Measurements from ENCODE around the gene CNTNAP2.

The CNTNAP2 gene

GRCh38 chr7:146412781-146413180 lies 296.2 kb downstream of the CNTNAP2 start:
- DNase-seq: no peak
- H3K9me3 ChIP-seq: no peaks in the 10 kb centered on the region
- no peak for TF ChIP-seq CTCF (IDR thresholded peaks at IDR 0.05; ENCODE audit: low read depth, low read length)
- H3K36me3 ChIP-seq: no peaks in the 10 kb centered on the region
- no peak overlapping the region for H3K4me3 ChIP-seq (ENCODE audit: low read depth, low read length)
- no peaks in the 10 kb centered on the region for H3K27me3 ChIP-seq
- no peaks in the 10 kb centered on the region for H3K4me1 ChIP-seq

- no peak for TF ChIP-seq CTCF (IDR thresholded peaks at IDR 0.05; ENCODE audit: low read depth, low read length)
- no peaks in the 10 kb centered on the region for H3K4me1 ChIP-seq
- no peaks in the 10 kb centered on the region for H3K36me3 ChIP-seq
- no peak overlapping the region for H3K4me3 ChIP-seq (ENCODE audit: low read depth, low read length)
- no peaks in the 10 kb centered on the region for H3K27me3 ChIP-seq
- H3K9me3 ChIP-seq: no peaks in the 10 kb centered on the region
- DNase-seq: no peak
Observed at GRCh38 chr7:146414373-146414772, 297.8 kb downstream of the CNTNAP2 start.

GRCh38 chr7:146414937-146415336 lies 298.3 kb downstream of the CNTNAP2 start:
- Histone ChIP-seq H3K4me1 (no peaks in the 10 kb centered on the region), H3K27me3 (no peaks in the 10 kb centered on the region), H3K4me3 (ENCODE audit: low read depth, low read length) (no peak overlapping the region), H3K9me3 (no peaks in the 10 kb centered on the region), H3K36me3 (no peaks in the 10 kb centered on the region)
- TF ChIP-seq CTCF (IDR thresholded peaks at IDR 0.05; ENCODE audit: low read depth, low read length): no peak
- no peak for DNase-seq

- Histone ChIP-seq H3K9me3 (no peaks in the 10 kb centered on the region), H3K4me3 (ENCODE audit: low read depth, low read length) (no peak overlapping the region), H3K27me3 (no peaks in the 10 kb centered on the region), H3K36me3 (no peaks in the 10 kb centered on the region), H3K4me1 (no peaks in the 10 kb centered on the region)
- no peak for DNase-seq
- no peak for TF ChIP-seq CTCF (IDR thresholded peaks at IDR 0.05; ENCODE audit: low read depth, low read length)
Observed at GRCh38 chr7:146417176-146417575, 300.6 kb downstream of the CNTNAP2 start.

GRCh38 chr7:146423446-146423845 lies 306.8 kb downstream of the CNTNAP2 start:
- H3K9me3 ChIP-seq: no peaks in the 10 kb centered on the region
- DNase-seq: no peak
- no peak for TF ChIP-seq CTCF (IDR thresholded peaks at IDR 0.05; ENCODE audit: low read depth, low read length)
- H3K4me3 ChIP-seq (ENCODE audit: low read depth, low read length): no peak overlapping the region
- H3K4me1 ChIP-seq: no peaks in the 10 kb centered on the region
- no peaks in the 10 kb centered on the region for H3K36me3 ChIP-seq
- H3K27me3 ChIP-seq: no peaks in the 10 kb centered on the region

- Histone ChIP-seq H3K27me3 (no peaks in the 10 kb centered on the region), H3K4me3 (ENCODE audit: low read depth, low read length) (no peak overlapping the region), H3K36me3 (no peaks in the 10 kb centered on the region), H3K9me3 (no peaks in the 10 kb centered on the region), H3K4me1 (no peaks in the 10 kb centered on the region)
- DNase-seq: no peak
- no peak for TF ChIP-seq CTCF (IDR thresholded peaks at IDR 0.05; ENCODE audit: low read depth, low read length)
Observed at GRCh38 chr7:146424084-146424483, 307.5 kb downstream of the CNTNAP2 start.
